Measurements from ENCODE around the gene TLL2. TPM values are rescaled to one million over a fixed set of nuclear protein-coding genes. Genes with fewer than 3 reads are reported as not detected.

TLL2 gene
- total RNA-seq, 2 donors from 2014 or later = 1.5 to 11.5 TPM

DNA sequence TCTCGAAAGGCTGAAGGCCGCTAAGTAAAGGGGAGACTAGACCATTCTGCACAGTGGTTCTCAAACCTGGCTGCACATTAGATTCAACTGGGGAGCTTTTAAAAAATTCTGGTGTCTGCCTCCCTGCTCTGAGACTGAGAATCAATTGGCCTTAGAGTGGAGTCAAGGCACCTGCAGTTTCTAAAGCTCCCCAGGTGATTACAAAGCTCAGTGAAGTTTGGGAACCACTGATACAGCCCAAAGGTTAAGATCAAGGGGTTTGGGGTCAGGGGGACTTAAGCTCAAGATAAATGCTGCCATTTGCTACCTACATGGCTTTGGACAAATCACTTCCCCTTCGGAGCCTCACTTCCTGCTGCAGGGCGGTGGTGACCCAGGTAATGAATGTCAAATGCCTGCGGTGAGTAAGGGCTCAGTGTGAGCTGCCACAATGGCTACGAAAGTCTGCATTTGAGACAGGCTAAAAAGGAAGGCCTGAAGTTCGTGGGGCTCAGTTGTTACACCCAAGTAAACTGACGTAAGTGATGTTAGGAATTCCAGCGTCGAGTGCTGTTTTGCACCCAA is 72.3 kb downstream of the TLL2 start:
- intact Hi-C loops (cut with DNase I) = no loop called here
- DNase-seq (no peak), ATAC-seq (no peak)

DNA sequence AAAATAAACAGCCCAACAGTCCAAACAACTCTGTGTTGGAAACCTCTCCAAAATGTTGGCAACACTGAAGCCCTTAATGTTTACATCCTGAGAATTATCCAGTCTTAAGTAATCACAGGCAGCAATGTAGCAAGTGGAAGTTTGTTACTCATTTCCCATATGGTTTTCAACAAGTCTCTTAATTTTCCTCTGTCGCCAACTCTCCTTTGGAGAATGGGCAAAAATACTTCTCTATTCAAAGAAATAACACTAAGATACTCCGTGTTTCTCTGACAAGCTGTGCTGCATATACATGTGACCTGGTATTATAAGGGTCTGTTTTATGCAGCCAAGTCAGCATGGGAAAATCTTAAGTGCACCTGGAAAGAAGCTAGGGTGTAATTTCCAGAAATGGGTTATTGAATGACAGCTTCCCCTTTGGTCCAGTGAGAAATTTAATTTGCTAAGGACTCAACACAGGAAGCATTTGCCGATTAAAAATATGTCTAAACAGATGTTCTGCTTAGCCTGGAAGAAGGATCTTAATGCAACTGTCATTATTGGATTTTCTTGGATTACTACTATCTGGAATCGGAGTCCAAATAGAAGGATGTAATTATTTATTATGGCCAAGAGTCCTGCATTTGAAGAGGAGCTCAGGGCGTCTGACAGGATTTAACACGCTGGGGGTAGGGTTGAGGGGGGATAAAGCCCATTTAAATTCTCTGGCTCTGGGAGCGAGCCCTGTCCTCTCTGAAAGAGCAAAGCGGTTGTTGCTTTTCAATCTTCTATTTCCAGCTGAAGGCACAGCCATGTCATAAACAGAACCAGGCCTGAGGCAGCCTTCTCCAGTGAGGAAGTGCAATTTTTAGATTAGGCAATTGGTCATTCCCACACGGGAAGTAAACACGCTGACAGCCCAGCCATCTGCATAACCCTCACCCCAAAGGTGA is 73.1 kb downstream of the TLL2 start:
- peak; percentile 23 to 63 for ATAC-seq
- no peak for DNase-seq
- intact Hi-C loops (cut with DNase I) = no loop called here

DNA sequence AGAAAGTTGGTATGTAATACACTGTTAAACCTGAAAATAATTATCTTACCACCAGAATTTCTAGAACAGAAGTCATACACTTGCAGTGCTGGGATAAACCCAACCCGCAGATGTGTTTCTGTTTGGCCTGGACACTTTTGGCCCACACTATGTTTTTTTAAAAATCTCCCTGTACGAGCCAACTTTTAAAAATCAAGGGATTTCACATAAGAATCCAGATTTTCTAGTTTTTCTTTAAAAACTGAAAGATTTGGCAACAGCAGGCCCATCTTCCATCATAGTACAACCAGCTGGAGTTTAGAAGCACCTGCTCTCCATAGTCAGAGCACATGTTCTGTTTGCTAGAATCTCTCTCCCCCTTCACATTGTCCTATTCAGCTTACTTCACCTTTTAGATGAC is 74.0 kb downstream of the TLL2 start:
- intact Hi-C loops (cut with DNase I) = no loop called here
- DNase-seq (no peak), ATAC-seq (peak; percentile 41 to 68)

DNA sequence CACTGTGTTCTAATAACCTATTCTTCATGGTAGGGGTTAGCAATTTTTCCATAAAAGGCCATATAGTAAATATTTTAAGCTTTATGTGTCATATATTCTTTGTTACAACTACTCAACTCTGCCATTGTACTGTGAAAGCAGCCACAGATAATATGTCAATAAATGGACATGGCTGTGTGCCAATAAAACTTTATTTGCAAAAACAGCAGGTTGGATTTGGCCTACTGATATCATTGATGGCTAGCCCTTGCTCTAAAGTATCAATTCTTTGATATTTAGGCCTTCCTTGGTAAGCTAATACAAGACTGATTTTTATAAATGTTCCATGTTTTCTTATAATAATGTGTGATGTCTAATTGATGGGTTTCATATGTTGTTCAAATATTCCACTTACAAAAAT is 77.7 kb downstream of the TLL2 start:
- ATAC-seq (no peak), DNase-seq (no peak)
- intact Hi-C loops (cut with DNase I) = no loop called here

DNA sequence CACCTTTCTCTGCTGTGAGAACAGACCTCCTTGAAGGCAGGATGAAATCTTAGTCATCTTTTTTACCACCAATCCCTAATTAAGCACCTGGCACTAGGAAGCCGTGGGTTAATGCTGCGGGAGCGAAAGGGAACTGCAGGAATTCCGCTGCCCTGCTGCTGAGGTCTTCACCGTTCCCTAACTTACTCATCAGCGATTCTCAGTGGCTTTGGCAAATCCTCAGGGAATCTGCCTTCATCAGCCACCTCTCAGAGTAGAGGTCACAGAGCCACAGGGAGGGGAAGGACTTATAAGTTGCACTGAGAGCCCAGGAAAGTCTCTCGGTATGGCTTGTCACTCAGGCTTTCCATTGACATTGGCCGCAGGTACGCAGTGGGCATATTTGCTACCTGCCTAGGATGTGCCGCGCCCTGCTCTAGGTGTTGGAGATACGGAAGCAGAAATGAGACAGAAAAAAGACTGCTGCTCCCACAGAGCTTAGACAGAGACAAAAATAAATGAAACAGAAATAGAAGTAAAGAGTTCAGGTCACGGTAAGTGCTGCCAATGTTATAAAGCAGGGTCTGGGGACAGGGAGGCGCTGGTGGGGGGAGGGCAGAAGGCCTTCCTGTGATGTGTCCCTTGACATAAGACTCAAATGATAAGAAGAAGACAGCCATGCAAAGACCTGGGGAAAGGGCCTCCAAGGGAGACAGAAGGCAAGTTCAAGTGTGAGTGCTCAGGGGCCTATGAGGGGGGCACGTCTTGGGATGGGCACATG is 82.3 kb downstream of the TLL2 start:
- DNase-seq (no peak), ATAC-seq (peak; percentile 44 to 50)
- intact Hi-C loops (cut with DNase I) = no loop called here

DNA sequence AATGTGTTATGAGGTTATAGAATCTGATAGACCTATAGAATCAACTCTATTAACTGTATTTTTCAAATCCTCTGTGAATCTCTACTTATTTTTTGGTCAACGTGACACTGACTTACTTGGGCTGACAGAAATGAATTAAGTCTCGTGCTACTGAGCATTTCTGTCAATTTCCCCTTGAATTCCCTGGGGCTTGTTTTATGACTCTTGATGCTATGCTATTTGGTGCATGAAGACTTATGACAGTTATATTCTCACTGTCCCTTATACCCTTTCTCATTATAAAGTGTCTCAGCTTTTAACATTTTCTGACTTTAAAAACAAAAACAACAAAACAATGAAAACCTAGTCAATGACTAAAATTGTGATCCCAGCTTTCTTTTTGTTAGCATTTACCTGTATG is 86.4 kb downstream of the TLL2 start:
- ATAC-seq (no peak), DNase-seq (no peak)
- intact Hi-C loops (cut with DNase I) = no loop called here

DNA sequence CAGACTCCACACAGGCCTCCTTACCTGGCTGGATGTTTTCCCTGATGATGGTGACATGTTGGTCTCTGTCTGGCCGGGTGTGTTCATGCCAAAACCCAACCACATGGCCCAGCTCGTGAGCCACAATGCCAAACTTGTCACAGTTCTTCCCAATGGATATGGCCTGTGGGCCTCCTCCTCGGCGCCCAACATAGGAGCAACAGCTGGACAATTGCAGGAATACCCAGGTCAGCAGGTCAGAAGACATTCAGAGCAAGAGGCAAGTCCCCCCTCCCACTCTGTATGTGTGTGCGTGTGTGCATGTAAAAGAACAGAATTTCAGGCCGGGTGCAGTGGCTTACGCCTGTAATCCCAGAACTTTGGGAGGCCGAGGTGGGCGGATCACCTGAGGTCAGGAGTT is 91.2 kb downstream of the TLL2 start:
- ATAC-seq (no peak), DNase-seq (no peak)
- intact Hi-C loops (cut with DNase I) = no loop called here

DNA sequence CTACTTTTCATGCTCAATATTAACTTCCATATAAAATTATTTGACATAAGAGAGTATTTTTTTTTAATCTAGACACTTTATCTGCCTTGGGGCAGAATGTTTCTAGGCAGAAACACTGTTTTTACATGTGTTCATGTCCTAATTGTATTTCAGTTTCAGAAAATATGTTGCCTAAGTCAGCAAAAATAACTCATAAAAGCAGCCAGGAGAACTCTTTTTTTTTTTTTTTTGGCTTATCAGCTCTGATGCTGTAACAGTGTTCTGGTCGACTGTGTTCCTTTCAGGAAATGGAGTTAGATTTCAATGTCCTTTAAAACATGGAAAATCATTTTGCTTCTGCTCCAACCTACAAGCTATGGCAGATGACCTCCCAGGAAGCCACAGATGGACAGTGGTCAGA is 91.7 kb downstream of the TLL2 start:
- peak in 1 of 2 donors; percentile 55 for ATAC-seq
- no peak for DNase-seq
- intact Hi-C loops (cut with DNase I) = no loop called here

DNA sequence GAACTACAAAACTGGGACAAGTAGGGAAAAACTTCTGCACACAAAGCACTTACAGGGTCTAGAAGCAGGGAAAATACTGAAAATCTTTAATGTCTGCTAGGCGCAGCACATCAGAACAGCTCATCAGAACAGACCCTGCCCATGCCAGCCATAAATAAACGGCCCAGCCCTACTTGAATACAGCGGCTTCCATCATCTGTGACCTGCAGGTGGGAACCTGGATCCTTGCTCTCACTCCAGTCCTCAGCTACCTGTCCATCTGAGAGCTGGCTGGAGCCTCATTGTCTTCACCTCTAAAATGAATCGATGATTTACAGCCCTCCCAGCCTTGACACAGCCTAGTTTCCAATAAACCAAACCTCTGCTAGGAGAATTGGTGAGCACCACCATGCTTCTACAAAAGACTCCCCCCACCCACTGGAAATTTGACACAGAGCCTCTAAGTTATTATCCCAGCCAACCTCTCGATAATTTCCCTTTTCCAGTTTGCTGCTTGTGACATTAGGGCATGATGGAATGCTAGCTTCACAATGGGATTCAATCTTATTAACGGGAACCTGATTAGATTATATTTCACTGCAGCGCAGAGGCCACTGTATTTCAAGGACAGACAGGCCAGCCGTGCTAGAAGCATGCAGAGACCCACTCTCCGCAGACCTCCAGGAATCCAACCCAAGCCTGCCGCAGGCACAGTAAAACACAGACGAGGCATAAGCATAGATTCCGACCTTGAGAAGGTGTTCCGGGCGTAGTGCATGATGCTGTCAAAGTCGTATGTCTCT is 93.3 kb downstream of the TLL2 start:
- intact Hi-C loops (cut with DNase I) = no loop called here
- ATAC-seq = no peak
- DNase-seq = no peak

DNA sequence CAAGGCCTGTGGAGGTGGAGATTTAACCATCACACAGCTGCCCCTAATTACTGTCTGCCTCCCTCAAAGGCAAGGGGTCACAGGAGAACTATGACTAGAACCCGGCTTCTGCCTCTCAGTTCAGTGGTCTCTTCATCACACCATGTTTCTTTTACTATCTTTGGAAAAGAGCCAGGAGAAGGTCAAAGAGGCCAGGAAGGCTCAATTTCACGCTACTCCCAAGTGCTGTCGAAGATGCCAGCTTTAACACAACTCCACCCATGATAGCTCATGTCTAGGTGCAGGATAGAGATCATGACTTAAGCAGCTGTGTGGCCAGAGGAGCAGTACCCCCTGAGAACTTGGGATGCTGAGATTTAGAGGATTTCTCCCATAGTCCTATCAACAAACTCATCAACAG is 94.4 kb downstream of the TLL2 start:
- intact Hi-C loops (cut with DNase I) = no loop called here
- ATAC-seq = no peak

DNA sequence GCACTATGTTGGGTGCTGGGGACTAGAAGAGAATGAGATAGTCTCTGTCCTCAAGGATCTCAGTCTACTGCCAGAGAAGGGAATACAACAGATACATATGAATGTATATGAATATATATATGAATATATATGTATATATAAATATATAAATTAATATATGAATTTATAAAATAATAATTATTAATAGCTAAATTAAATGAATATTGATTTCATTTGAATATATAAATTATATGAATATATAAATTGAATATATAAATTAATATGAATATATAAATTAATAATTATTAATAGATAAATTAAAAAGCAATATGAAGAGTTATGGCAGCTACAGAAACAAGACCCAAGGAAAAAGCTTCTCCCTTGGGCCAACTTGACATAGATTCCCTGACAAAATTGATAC is 95.1 kb downstream of the TLL2 start:
- DNase-seq (no peak), ATAC-seq (no peak)
- intact Hi-C loops (cut with DNase I) = no loop called here

More for the DNA sequence above, 94.4 kb downstream of the TLL2 start:
- DNase-seq = no peak

DNA sequence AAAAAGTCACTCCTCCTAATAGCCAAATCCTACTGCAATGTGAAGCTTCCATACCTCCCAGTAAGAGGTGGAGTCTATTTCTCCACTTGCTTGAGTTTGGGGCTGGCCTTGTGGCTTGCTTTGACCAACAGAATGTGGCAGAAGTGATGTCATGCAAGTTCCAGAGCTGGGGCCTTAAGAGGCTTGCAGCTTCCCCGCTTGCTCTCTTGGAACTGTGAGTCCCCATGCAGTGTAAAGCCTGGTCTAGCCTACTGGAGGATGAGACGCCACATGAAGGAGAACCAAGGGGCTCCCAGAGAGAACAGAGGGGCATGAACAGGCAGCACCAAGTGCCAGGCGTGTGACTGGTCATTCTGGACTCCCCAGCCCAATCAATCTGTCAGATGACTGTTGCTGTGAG is 96.3 kb downstream of the TLL2 start:
- ATAC-seq (peak in 1 of 2 donors; percentile 36), DNase-seq (no peak)
- intact Hi-C loops (cut with DNase I) = no loop called here

DNA sequence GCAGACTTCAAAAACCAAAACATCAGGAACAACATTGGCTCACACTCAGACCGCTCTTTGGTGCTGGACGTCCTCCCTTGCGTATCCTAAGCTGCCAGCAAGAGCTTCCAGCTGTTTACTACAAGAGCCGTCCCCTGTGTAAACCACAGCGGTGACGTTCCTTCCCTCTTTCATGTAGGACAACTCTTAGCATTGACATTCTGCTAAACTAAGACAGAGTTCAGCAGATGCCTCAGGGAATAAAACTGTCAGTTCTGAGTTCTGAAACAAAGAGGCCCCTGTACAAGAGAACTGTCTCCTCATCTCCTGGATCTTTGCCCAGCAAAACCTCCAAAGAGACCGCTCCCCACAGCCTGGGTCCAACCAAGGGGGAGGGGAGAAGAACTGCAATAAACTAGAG is 97.1 kb downstream of the TLL2 start:
- DNase-seq (no peak), ATAC-seq (peak; percentile 58 to 62)
- intact Hi-C loops (cut with DNase I) = no loop called here

DNA sequence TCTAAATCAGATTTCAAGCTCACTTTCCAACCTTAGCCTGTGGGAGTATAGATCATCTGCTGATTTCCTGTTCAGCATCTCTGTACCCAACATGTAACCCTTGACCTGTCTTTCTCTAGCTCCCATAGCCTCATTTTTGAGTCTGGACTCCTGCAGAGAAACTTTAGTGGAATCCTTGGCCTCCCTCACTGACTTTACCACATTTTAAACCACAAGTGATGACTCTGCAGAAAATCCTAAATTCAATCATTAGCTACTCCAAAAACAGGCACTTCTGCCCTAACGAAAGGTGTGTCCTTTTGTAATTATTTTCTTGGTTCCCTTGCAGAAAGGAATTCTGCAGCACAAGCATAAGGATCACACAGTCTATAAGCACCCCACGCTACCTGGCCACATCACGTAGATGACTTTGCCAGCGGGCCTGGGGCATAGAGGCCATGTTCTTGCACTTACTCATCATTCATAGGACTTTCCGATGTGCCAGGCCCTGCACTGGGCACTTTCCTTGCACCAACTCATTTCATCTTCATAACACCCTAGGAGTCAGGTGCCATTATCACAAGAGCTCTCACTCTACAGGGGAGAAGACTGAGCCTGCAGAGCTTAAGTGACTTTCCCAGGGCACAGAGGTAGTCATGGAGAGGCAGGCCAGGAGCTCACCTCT is 97.7 kb downstream of the TLL2 start:
- intact Hi-C loops (cut with DNase I) = no loop called here
- no peak for DNase-seq
- ATAC-seq = no peak

DNA sequence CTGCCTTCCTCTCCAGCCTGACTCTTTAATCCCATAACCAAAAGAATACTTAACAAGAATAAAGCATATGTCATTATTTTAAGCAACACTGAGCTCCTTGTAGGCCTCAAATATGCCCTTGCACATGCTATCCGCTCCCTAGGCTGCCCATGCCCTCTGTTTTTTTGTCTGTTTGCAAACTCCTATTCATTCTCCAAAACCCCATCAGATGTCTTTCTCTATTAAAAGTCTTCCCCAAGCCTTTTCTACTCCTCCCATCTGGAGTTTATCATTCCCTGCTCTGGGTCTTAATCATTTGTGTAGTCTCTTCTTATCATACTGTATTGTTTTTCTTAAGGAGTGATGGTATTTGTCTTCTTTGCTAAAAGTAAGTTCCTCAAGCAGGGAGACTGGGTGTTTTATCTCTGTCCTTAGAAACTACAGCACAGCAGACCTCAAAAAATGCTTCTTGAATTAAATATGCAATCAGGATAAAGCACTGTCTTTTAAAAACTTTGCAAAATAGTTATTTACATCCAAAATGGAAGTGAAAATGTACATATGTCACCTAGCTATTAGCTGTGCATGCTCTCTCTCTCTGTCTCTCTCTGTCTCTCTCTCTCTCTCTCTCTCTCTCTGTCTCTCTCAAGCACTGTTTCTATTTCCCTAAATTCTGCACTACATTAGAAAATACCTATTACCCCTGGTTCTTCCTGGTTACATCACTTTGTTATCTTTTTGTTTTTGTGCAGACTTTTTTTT is 98.4 kb downstream of the TLL2 start:
- intact Hi-C loops (cut with DNase I) = no loop called here
- ATAC-seq = no peak
- no peak for DNase-seq

DNA sequence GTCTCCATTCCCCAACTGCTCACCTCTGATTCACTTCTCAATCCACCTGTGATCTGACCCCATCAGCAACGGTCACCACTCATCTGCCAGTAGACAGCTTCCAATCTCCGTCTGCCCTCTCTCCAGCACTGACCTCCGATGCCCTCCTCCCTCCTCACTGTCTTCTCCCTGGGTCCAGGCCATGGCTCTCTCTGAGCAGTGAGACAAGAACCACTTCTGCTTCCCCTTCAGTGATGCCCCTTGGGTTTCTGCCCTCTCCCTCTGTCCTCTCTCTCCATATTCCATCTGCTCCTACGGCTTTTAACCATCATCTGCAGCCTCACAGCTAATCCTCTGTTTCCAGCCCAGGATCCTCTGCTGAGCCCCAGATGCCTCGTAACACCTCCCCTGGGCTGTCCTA is 99.4 kb downstream of the TLL2 start:
- DNase-seq (no peak), ATAC-seq (no peak)
- intact Hi-C loops (cut with DNase I) = no loop called here

DNA sequence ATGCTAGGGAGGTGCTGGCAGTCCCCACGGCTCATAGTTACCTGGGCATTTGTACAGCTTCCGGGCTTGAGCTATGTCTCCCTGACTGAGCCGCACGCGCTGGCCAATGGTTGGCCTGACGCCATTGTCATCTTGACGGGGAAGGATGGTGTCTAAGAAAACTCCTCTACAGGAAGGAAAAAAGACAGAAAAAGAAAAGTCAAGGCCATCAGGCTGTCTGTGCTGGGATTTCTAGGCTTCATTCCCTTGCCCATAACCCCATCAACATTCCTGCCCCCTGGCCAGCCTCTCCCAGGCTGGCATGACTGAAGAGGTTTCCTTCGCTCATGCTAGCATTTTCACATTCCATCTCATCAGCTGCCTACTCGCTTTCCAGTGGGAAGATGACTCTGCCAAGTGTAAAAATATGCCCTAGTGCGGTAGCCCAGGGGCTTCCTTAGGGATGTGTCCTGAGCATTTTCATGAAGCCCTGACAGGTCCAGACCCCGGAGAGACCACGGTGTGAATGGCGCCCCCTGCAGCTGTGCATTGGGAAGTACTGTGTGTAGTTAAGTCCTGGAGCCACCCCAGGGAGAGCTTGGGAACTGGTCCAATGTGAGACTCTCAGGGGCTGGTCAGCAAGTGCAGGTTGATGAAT is 100.5 kb downstream of the TLL2 start:
- DNase-seq (no peak), ATAC-seq (peak; percentile 55 to 87)
- intact Hi-C loops (cut with DNase I) = no loop called here

All from left cardiac atrium (tissue), 4 donors.